ENCODE results near the gene ELF1.
"Not testable (repeated sequence)": the region's sequence is repeated elsewhere in the genome, so short reads cannot be mapped to it uniquely, and the experiment has no call there.

The ELF1 gene

GRCh38 chr13:40929883-40930282 is 89.2 kb downstream of the ELF1 start:
- H3K4me1 Mint-ChIP-seq (ENCODE audit: low read depth) = peaks cover 31% of the 10 kb centered on the region
- H3K36me3 Mint-ChIP-seq (ENCODE audit: low read depth) = peaks cover 75% of the 10 kb centered on the region
- H3K27ac Mint-ChIP-seq = peak overlapping the region; percentile 80
- H3K9me3 Mint-ChIP-seq, DNase-seq, H3K27me3 Mint-ChIP-seq, H3K4me3 Mint-ChIP-seq: not testable (repeated sequence)

- Mint-ChIP-seq H3K27ac (peak overlapping the region; percentile 73), H3K36me3 (ENCODE audit: low read depth) (peaks cover 70% of the 10 kb centered on the region), H3K4me3 (no peak overlapping the region), H3K4me1 (ENCODE audit: low read depth) (peaks cover 23% of the 10 kb centered on the region), H3K9me3 (no peaks in the 10 kb centered on the region), H3K27me3 (no peaks in the 10 kb centered on the region)
- no peak for DNase-seq
Observed at GRCh38 chr13:40928980-40929379, 90.1 kb downstream of the ELF1 start.

- H3K4me1 Mint-ChIP-seq (ENCODE audit: low read depth) = peaks cover 13% of the 10 kb centered on the region
- no peak overlapping the region for H3K4me3 Mint-ChIP-seq
- H3K36me3 Mint-ChIP-seq (ENCODE audit: low read depth) = peaks cover 59% of the 10 kb centered on the region
- no peaks in the 10 kb centered on the region for H3K27me3 Mint-ChIP-seq
- no peak for DNase-seq
- H3K27ac Mint-ChIP-seq = no peak overlapping the region
- no peaks in the 10 kb centered on the region for H3K9me3 Mint-ChIP-seq
Observed at GRCh38 chr13:40927929-40928328, 91.2 kb downstream of the ELF1 start.

- Mint-ChIP-seq H3K27me3 (no peaks in the 10 kb centered on the region), H3K27ac (no peak overlapping the region), H3K4me1 (ENCODE audit: low read depth) (peaks cover 22% of the 10 kb centered on the region), H3K4me3 (no peak overlapping the region), H3K36me3 (ENCODE audit: low read depth) (peaks cover 34% of the 10 kb centered on the region), H3K9me3 (peaks cover 2% of the 10 kb centered on the region)
- no peak for DNase-seq
Observed at GRCh38 chr13:40923867-40924266, 95.2 kb downstream of the ELF1 start.

GRCh38 chr13:40922437-40923040 is 96.6 kb downstream of the ELF1 start:
- peak overlapping the region; percentile 56 for H3K4me3 Mint-ChIP-seq
- no peaks in the 10 kb centered on the region for H3K27me3 Mint-ChIP-seq
- peak overlapping the region; percentile 82 for H3K27ac Mint-ChIP-seq
- peaks cover 24% of the 10 kb centered on the region for H3K36me3 Mint-ChIP-seq (ENCODE audit: low read depth)
- DNase-seq = no peak
- H3K9me3 Mint-ChIP-seq = peaks cover 2% of the 10 kb centered on the region
- peaks cover 27% of the 10 kb centered on the region for H3K4me1 Mint-ChIP-seq (ENCODE audit: low read depth)

- Mint-ChIP-seq H3K9me3 (peaks cover 2% of the 10 kb centered on the region), H3K27me3 (no peaks in the 10 kb centered on the region), H3K4me1 (ENCODE audit: low read depth) (peaks cover 40% of the 10 kb centered on the region), H3K4me3 (peak overlapping the region; percentile 94), H3K36me3 (ENCODE audit: low read depth) (peaks cover 16% of the 10 kb centered on the region), H3K27ac (peak overlapping the region; percentile 96)
- no peak for DNase-seq
Observed at GRCh38 chr13:40920826-40921225, 98.3 kb downstream of the ELF1 start.

GRCh38 chr13:40919901-40920300 is 99.2 kb downstream of the ELF1 start:
- not testable (repeated sequence) for H3K9me3 Mint-ChIP-seq, H3K27me3 Mint-ChIP-seq, DNase-seq
- Mint-ChIP-seq H3K27ac (peak overlapping the region; percentile 39), H3K36me3 (ENCODE audit: low read depth) (peaks cover 17% of the 10 kb centered on the region), H3K4me3 (peak overlapping the region; percentile 94), H3K4me1 (ENCODE audit: low read depth) (peaks cover 47% of the 10 kb centered on the region)

GRCh38 chr13:40916207-40916998 is 102.7 kb downstream of the ELF1 start:
- H3K4me3 Mint-ChIP-seq = no peak overlapping the region
- H3K4me1 Mint-ChIP-seq (ENCODE audit: low read depth) = peaks cover 47% of the 10 kb centered on the region
- H3K36me3 Mint-ChIP-seq (ENCODE audit: low read depth) = peaks cover 25% of the 10 kb centered on the region
- no peak overlapping the region for H3K27ac Mint-ChIP-seq
- DNase-seq = no peak
- no peaks in the 10 kb centered on the region for H3K27me3 Mint-ChIP-seq
- no peaks in the 10 kb centered on the region for H3K9me3 Mint-ChIP-seq

- DNase-seq, H3K27me3 Mint-ChIP-seq, H3K9me3 Mint-ChIP-seq, H3K27ac Mint-ChIP-seq, H3K4me3 Mint-ChIP-seq: not testable (repeated sequence)
- Mint-ChIP-seq H3K4me1 (ENCODE audit: low read depth) (peaks cover 51% of the 10 kb centered on the region), H3K36me3 (ENCODE audit: low read depth) (peaks cover 18% of the 10 kb centered on the region)
Observed at GRCh38 chr13:40914863-40915262, 104.3 kb downstream of the ELF1 start.

GRCh38 chr13:40911341-40911740 is 107.8 kb downstream of the ELF1 start:
- no peak overlapping the region for H3K4me3 Mint-ChIP-seq
- H3K9me3 Mint-ChIP-seq = no peaks in the 10 kb centered on the region
- peaks cover 34% of the 10 kb centered on the region for H3K4me1 Mint-ChIP-seq (ENCODE audit: low read depth)
- no peaks in the 10 kb centered on the region for H3K27me3 Mint-ChIP-seq
- no peak for DNase-seq
- peaks cover 14% of the 10 kb centered on the region for H3K36me3 Mint-ChIP-seq (ENCODE audit: low read depth)
- no peak overlapping the region for H3K27ac Mint-ChIP-seq

GRCh38 chr13:40910324-40911050 is 108.6 kb downstream of the ELF1 start:
- Mint-ChIP-seq H3K4me3 (no peak overlapping the region), H3K27ac (peak overlapping the region; percentile 64), H3K4me1 (ENCODE audit: low read depth) (peaks cover 29% of the 10 kb centered on the region), H3K36me3 (ENCODE audit: low read depth) (peaks cover 13% of the 10 kb centered on the region), H3K9me3 (no peaks in the 10 kb centered on the region), H3K27me3 (no peaks in the 10 kb centered on the region)
- peak; percentile 47 for DNase-seq

- H3K27me3 Mint-ChIP-seq, H3K4me3 Mint-ChIP-seq, H3K9me3 Mint-ChIP-seq, DNase-seq: not testable (repeated sequence)
- peaks cover 24% of the 10 kb centered on the region for H3K4me1 Mint-ChIP-seq (ENCODE audit: low read depth)
- peaks cover 14% of the 10 kb centered on the region for H3K36me3 Mint-ChIP-seq (ENCODE audit: low read depth)
- peak overlapping the region; percentile 64 for H3K27ac Mint-ChIP-seq
Observed at GRCh38 chr13:40909541-40910200, 109.4 kb downstream of the ELF1 start.

GRCh38 chr13:40908546-40908945 is 110.6 kb downstream of the ELF1 start:
- H3K4me1 Mint-ChIP-seq (ENCODE audit: low read depth) = peaks cover 22% of the 10 kb centered on the region
- no peak overlapping the region for H3K4me3 Mint-ChIP-seq
- no peaks in the 10 kb centered on the region for H3K27me3 Mint-ChIP-seq
- DNase-seq = no peak
- H3K27ac Mint-ChIP-seq = no peak overlapping the region
- H3K9me3 Mint-ChIP-seq = no peaks in the 10 kb centered on the region
- peaks cover 8% of the 10 kb centered on the region for H3K36me3 Mint-ChIP-seq (ENCODE audit: low read depth)

GRCh38 chr13:40901032-40901431 is 118.1 kb downstream of the ELF1 start:
- not testable (repeated sequence) for DNase-seq; H3K27ac Mint-ChIP-seq; H3K4me3 Mint-ChIP-seq; H3K4me1 Mint-ChIP-seq (ENCODE audit: low read depth); H3K9me3 Mint-ChIP-seq; H3K27me3 Mint-ChIP-seq
- peaks cover 10% of the 10 kb centered on the region for H3K36me3 Mint-ChIP-seq (ENCODE audit: low read depth)

Measured in activated T-cell treated with anti-CD3 and anti-CD28 coated beads, Interleukin-2, amount 50 U/mL, for 24 hours (primary cell).